ENCODE results near the gene SLC47A2.

SLC47A2 gene

DNA sequence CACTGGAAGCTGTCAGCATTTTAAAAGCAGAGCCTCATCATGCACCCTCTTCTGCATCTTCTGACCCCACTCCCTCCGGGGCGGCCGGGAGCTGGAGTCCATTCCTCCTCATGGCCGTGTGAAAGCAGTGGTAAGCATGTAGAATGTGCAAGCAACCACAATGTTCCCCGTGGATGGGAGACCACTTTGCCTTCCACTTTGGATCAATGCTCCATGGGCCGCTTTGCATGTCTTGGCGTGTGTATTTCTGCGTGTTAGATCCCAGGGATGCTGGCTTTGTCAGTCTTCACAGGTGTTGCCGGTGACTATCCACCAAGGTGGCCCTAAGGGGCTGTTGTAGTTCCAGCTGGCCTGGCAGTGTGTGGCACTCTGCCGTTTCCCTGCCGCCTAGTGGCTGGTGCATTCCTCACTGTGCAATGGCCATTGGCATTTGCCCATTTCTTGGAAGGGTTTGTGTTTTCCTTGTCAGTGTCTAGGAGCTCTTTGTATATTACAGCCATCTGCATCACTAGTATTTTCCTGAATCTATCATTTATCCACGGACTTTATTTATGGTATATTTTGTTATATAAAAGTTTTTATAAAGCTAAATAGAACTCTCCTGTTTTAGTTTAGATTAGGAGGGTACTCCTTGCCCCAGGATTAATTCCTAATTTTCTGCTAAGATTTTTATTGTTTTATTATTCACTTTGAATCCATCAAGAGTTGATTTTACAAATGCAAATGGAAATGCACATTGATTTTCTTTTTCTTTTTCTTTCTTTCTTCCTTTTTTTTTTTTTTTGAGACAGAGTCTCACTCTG, 37.5 kb upstream of the SLC47A2 start:
- Mint-ChIP-seq H3K27me3 (peaks cover 47% of the 10 kb centered on the region), H3K36me3 (no peaks in the 10 kb centered on the region), H3K9me3 (no peaks in the 10 kb centered on the region), H3K4me1 (peaks cover 2% of the 10 kb centered on the region), H3K27ac (no peak overlapping the region), H3K4me3 (no peak overlapping the region)
- CTCF ChIA-PET: interaction anchor here (2.8 to 5.5 kb wide), 2 partner anchors 9 to 11 kb away, joined by 6 to 46 read pairs; no protein-coding TSS in a partner anchor
- DNase-seq: no peak

DNA sequence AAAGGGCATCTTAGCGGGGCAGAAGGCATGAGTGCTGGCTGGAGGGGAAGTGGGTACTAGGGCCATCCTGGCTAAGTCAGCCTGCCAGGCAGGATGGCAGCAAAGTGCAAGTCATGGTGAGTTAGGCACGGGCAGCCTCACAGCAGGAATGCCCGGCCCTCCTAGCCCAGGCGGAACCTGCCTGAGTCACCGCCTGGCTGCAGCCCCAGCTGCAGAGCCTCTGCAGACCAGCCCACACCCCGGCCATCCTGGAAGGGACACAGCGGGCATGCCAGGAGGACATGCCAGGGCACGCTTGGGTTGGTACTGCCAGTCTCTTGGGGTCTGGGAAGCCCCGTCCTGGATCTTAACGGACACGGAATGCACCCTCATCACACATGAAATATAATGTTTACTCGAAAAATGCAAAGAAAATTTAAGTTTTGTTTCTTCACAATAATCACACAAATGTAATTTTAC, 36.7 kb upstream of the SLC47A2 start:
- Mint-ChIP-seq H3K4me1 (peaks cover 2% of the 10 kb centered on the region), H3K4me3 (no peak overlapping the region), H3K27ac (no peak overlapping the region), H3K36me3 (no peaks in the 10 kb centered on the region), H3K27me3 (peaks cover 55% of the 10 kb centered on the region), H3K9me3 (no peaks in the 10 kb centered on the region)
- CTCF ChIA-PET: interaction anchor here (2.8 to 5.5 kb wide), 2 partner anchors 9 to 11 kb away, joined by 6 to 46 read pairs; no protein-coding TSS in a partner anchor
- no peak for DNase-seq

GRCh38 chr17:19752216-19753050, 36.0 kb upstream of the SLC47A2 start:
- Mint-ChIP-seq H3K27ac (no peak overlapping the region), H3K9me3 (no peaks in the 10 kb centered on the region), H3K27me3 (peaks cover 62% of the 10 kb centered on the region), H3K4me1 (peaks cover 2% of the 10 kb centered on the region), H3K4me3 (no peak overlapping the region), H3K36me3 (no peaks in the 10 kb centered on the region)
- no peak for DNase-seq
- CTCF ChIA-PET: interaction anchor here (2.8 to 5.5 kb wide), 2 partner anchors 8 to 12 kb away, joined by 6 to 46 read pairs; no protein-coding TSS in a partner anchor

DNA sequence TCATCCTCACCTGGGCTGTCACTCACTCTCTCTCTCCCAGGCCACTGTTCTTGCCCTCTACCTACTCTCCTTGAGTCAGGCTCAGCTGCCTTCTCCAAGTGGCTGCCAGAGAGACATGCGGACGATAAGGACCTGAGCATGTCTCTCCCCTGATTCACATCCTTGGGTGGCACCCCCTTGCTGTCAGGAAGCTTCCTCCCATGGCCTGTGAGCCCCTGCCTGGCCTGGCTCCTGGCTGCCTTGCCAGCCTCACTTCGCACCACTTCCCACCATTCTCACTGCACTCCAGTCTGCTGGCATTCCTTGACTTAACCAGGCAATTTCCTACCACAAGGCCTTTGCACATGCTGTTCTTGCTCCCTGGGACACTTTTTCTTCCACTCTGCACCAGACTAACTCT, 34.5 kb upstream of the SLC47A2 start:
- CTCF ChIA-PET: interaction anchor here (5.5 kb wide), 1 partner anchor 14 kb away, joined by 46 read pairs; no protein-coding TSS in a partner anchor
- H3K27ac Mint-ChIP-seq: no peak overlapping the region
- no peak overlapping the region for H3K4me3 Mint-ChIP-seq
- H3K27me3 Mint-ChIP-seq: peaks cover 66% of the 10 kb centered on the region
- H3K36me3 Mint-ChIP-seq: no peaks in the 10 kb centered on the region
- H3K9me3 Mint-ChIP-seq: no peaks in the 10 kb centered on the region
- H3K4me1 Mint-ChIP-seq: peaks cover 2% of the 10 kb centered on the region
- DNase-seq: no peak

- CTCF ChIA-PET: no interaction called here
- no peaks in the 10 kb centered on the region for H3K36me3 Mint-ChIP-seq
- H3K4me1 Mint-ChIP-seq: peaks cover 2% of the 10 kb centered on the region
- DNase-seq: no peak
- no peak overlapping the region for H3K4me3 Mint-ChIP-seq
- no peak overlapping the region for H3K27ac Mint-ChIP-seq
- H3K9me3 Mint-ChIP-seq: no peaks in the 10 kb centered on the region
- H3K27me3 Mint-ChIP-seq: peaks cover 62% of the 10 kb centered on the region
Measured at GRCh38 chr17:19750020-19750572, 33.7 kb upstream of the SLC47A2 start.

- DNase-seq: no peak
- no peak overlapping the region for H3K27ac Mint-ChIP-seq
- H3K36me3 Mint-ChIP-seq: no peaks in the 10 kb centered on the region
- peaks cover 75% of the 10 kb centered on the region for H3K27me3 Mint-ChIP-seq
- H3K9me3 Mint-ChIP-seq: no peaks in the 10 kb centered on the region
- no peak overlapping the region for H3K4me3 Mint-ChIP-seq
- CTCF ChIA-PET: no interaction called here
- peaks cover 5% of the 10 kb centered on the region for H3K4me1 Mint-ChIP-seq
Measured at GRCh38 chr17:19748807-19749193, 32.4 kb upstream of the SLC47A2 start.

DNA sequence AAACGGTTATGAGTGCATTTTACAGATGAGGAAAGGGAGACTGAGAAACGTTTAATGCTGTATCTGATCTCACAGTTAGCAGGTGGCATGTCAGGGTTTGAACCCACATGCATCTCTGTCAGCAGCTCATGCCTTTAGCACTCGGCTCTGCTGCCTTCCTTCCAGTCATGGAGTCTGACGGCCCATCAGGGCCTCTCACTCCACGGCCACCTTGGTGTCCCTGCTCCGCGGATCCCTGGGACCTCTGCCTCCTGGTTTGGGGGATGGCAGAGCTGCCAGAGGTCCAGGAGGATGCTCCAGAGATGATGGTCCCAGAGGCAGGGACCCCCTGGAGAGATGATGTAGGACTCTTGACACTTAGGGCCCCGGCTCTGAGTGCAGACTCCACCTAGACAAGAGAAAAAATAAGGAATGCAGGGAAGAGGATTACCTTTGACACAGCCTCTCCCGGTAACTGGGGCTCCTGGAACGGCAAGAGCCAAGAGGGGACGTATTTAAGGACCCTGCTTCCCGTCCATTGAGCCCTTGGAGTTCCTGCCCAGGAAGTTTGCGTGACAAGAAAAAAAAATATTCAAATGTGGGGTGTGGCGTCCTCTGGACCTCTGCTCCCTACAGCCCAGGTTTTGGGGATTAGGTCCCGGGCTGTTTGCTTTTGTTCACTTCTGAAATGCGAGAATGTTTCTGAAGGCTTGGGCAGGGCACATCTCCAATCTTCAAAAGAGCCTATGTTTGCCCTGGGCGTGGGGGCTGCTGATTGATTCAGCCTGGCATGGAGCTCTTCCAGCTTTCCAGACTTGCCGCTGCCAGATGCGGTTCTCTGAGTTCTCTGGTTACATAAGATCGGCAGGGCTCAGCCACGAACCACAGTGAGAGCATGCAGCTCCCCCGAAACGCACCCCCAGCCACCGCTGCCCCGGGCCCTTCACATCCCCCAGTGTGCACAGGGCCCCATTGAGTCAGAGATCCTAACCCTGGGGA, 31.7 kb upstream of the SLC47A2 start, which contains the start of gene ALDH3A1:
ALDH3A1 (minus strand) TSS at position 470 of the 978 bp plus-strand sequence. CDS start 3,169 bp downstream, outside the sequence.
- CTCF ChIA-PET: no interaction called here
- no peak for DNase-seq
- Mint-ChIP-seq H3K36me3 (no peaks in the 10 kb centered on the region), H3K4me1 (peaks cover 5% of the 10 kb centered on the region), H3K27ac (no peak within 1 kb of the TSS), H3K9me3 (no peaks in the 10 kb centered on the region), H3K27me3 (peaks cover 72% of the 10 kb centered on the region), H3K4me3 (no peak within 1 kb of the TSS)

DNA sequence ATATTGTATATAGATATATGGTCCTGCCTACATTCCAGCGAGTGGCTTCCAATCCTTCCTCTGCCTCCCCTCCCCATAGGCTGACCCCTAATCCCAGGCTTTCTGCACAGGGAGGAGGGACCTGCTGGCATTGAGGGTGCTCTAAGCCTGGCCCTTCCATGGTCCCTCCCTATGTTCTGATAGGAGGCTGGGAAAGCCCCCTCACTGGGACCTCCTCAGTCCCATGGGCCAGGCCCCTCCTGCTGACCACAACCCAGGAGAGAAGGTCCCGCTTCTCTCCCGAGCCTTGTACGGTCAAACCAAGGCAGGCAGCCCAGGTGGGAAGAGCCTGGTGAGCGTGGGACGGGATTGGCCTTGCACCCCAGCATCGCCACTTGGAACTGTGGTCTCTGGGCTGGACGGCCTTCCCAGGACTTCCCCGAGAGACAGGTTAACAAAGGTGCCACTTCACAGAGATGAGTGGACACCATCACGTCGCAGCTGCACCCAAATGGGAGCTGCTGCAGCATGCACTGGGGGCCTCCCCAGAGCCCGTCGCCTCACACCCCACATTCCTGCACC, 30.9 kb upstream of the SLC47A2 start:
- Mint-ChIP-seq H3K27me3 (peaks cover 64% of the 10 kb centered on the region), H3K27ac (no peak overlapping the region), H3K36me3 (no peaks in the 10 kb centered on the region), H3K4me1 (peaks cover 5% of the 10 kb centered on the region), H3K4me3 (no peak overlapping the region), H3K9me3 (no peaks in the 10 kb centered on the region)
- CTCF ChIA-PET: no interaction called here
- no peak for DNase-seq

GRCh38 chr17:19746517-19746916, 30.1 kb upstream of the SLC47A2 start:
- Mint-ChIP-seq H3K4me1 (peaks cover 5% of the 10 kb centered on the region), H3K9me3 (no peaks in the 10 kb centered on the region), H3K36me3 (no peaks in the 10 kb centered on the region), H3K4me3 (no peak overlapping the region), H3K27ac (no peak overlapping the region), H3K27me3 (peaks cover 58% of the 10 kb centered on the region)
- CTCF ChIA-PET: no interaction called here
- DNase-seq: no peak

GRCh38 chr17:19744922-19745757, 28.8 kb upstream of the SLC47A2 start:
- Mint-ChIP-seq H3K27ac (no peak overlapping the region), H3K27me3 (peaks cover 51% of the 10 kb centered on the region), H3K9me3 (no peaks in the 10 kb centered on the region), H3K4me3 (peak overlapping the region; percentile 56), H3K36me3 (no peaks in the 10 kb centered on the region), H3K4me1 (peaks cover 5% of the 10 kb centered on the region)
- DNase-seq: peak; percentile 91
- CTCF ChIA-PET: interaction anchor here (0.7 to 1.8 kb wide), 10 partner anchors 9 to 226 kb away, joined by 3 to 7 read pairs (median 4); no protein-coding TSS in a partner anchor

GRCh38 chr17:19744492-19744891, 28.1 kb upstream of the SLC47A2 start:
- no peaks in the 10 kb centered on the region for H3K36me3 Mint-ChIP-seq
- H3K4me1 Mint-ChIP-seq: peaks cover 3% of the 10 kb centered on the region
- H3K9me3 Mint-ChIP-seq: no peaks in the 10 kb centered on the region
- CTCF ChIA-PET: interaction anchor here (0.6 to 1.8 kb wide), 11 partner anchors 8 to 225 kb away, joined by 3 to 7 read pairs (median 4); no protein-coding TSS in a partner anchor
- no peak overlapping the region for H3K27ac Mint-ChIP-seq
- peaks cover 45% of the 10 kb centered on the region for H3K27me3 Mint-ChIP-seq
- peak overlapping the region; percentile 54 for H3K4me3 Mint-ChIP-seq
- no peak for DNase-seq
